Stimulated activated CD8-positive, alpha-beta memory T cell treated with anti-CD3 and anti-CD28 coated beads, Interleukin-4, amount 100 ng/mL, for 24 hours (primary cell): ENCODE measurements around the gene PSMC6.
"Not testable (repeated sequence)": the region's sequence is repeated elsewhere in the genome, so short reads cannot be mapped to it uniquely, and the experiment has no call there.

ENCODE experiments used
- DNase-seq: peaks from one replicate; pipeline ENCODE4 v3.0.0-alpha.2; 2020; ENCODE audit warnings: low read depth

PSMC6 gene

GRCh38 chr14:52723514-52724359 is 16.7 kb downstream of the PSMC6 start:
- DNase-seq: no peak

DNA sequence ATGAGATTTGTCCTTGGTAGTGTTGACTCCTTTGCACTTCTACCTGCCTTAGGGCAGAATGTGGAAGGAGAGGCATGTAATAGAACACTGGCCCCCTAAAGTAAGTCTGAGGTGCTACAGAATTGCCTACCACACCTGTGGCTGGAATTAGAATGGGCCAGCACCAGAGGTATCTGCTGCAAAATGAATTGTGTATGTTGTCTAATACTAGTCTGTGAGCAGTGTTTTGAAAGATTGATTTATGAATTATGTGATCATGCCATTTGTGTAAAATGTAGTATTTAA is 17.3 kb downstream of the PSMC6 start:
- no peak for DNase-seq

- not testable (repeated sequence) for DNase-seq
Observed at GRCh38 chr14:52727509-52727908, 20.5 kb downstream of the PSMC6 start.

- DNase-seq: not testable (repeated sequence)
Observed at GRCh38 chr14:52729035-52729434, 22.0 kb downstream of the PSMC6 start.

DNA sequence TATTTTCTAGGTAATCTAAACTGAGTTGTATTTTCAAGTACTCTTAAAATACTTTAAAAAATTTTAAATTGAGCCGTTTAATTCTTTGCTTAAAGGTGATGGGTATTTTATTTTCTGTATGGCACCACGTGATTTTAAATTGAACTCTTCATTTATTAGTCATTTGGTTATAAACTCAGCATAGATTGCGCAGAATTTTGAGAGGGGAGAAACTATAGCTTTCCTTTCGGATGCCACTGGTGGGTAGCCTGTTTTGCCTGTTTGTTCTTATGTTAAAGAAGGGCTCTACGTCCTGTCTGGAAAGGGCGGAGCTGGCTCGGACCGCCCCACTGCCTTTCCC is 22.6 kb downstream of the PSMC6 start:
- no peak for DNase-seq

DNA sequence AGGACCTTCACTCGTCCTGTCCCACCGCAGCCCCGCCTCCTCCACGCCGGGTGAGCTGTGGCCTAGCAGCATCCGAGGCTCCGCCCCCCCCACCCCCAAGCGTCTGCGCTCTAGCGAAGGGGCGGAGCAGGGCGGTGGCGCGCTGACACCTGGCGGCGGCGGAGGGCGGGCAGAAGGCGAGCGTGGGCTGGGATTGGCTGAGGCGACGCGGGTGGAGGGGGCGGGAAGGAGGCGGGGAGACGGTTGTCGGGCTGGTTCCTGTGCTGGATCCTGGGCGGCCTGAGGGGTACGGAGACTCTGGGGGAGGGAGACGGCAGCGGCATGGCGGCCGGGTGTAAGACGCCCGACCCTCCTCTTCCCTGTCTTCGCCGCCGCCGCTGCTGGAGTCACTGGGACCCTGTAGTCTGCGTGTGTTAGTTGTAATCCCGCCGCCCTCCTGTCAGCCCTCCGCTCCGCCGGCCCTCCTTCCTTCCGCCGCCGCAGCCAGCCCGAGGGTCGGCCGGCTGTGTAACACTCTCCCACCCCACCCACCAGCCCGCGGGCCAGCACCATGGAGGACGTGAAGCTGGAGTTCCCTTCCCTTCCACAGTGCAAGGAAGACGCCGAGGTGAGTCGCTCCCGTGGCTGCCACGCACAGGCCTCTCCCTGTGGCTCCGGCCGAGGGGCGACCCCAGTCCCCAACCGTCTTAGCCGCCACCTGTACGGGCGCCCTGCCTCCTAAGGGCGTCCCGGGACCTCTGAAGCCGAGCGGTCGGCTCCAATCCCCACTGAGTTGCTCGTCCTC is 23.1 kb downstream of the PSMC6 start, which contains the start of gene STYX:
STYX (plus strand) TSS at position 242 of the 784 bp plus-strand sequence; CDS start at position 551, 309 bp downstream.
- peak; percentile 98 for DNase-seq

DNA sequence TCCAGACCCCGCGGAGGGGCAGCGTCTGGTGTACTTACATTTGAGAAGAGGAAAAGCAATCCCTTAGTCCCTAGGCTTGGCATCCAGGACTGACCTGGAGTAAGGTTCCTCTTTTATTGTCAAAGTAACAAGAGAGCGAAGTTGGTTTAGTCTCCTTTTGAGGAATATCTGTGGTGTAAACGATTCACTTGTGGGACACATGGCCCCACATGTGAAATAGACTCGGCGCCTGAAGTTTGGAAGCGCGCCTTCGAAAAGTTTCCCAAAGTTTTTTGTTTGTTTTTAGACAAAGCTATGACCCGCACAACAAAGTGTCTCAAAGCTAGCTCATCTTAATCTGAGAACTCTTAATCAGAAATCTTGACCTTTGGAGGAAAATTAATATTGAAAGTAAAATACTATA is 23.7 kb downstream of the PSMC6 start:
- DNase-seq: no peak

DNA sequence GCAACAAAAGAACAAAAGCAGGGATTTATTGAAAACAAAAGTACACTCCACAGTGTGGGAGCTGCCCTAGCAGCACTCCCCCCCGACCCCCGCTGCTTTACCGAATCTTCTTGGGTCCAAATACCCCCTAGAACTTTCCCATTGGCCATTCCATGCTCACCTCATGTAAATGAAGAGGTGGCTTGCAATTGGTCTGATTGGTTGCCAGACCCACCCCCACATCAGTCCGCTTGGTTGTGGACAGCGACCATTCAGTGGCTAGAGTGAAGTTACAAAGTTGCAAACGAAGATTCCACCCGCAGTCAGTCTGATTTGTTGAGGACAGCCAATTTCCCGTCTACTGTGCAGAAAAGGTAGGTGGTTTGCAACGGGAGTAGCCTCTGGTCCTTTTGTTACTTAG is 26.8 kb downstream of the PSMC6 start:
- DNase-seq: no peak

GRCh38 chr14:52735921-52736489 is 29.0 kb downstream of the PSMC6 start:
- DNase-seq: no peak

- DNase-seq: no peak
Observed at GRCh38 chr14:52738409-52738808, 31.4 kb downstream of the PSMC6 start.

GRCh38 chr14:52740751-52741150 is 33.8 kb downstream of the PSMC6 start:
- no peak for DNase-seq

DNA sequence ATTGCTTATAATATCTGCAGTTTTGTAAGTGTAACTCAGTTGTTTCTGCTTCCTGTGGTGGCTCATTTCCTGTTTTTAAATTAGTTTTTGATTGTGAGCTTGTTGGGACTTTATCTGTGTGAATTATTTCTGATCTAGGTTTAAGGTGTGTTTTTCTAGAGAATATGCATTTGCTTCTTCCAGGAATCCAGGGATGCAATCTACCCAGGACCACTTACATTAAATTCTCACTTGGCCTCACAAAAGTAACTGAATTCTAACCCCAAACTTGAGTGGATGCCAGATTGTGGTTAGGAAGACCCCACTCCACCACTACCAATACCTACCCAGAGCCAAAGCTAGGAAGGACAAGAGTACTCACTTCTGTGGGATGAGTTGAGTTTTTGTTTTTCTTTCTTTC is 34.9 kb downstream of the PSMC6 start:
- DNase-seq: no peak

DNA sequence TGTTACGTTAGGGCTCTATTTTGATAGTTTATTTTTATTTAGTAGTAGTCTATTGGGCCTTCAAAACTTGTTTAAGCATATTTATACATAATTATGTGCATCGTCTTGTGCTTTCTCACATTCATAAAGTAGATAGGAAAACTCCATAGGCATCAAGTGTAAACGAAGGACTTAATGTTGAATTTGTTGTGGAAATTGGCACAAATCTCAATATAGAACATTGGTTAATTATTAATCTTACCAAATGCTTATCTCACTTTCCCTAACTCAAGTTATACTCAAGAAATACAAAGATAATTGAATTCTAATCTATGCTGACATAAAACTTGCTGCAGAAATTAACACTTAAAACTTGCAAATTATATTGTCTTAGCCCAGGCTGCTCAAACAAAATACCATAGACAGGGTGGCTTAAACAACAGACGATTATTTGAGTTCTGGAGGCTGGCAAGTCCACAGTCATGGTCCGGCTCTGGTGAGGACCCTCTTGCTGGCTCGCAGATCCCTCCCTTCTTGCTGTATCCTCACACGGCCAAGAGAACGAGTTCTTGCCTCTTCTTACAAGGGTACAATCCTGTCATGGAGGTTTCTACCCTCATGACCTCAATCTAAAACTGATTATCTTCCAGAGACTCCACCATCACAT is 41.8 kb downstream of the PSMC6 start:
- no peak for DNase-seq

GRCh38 chr14:52755607-52756316 is 48.8 kb downstream of the PSMC6 start:
- no peak for DNase-seq

- DNase-seq: no peak
Observed at GRCh38 chr14:52759145-52759544, 52.1 kb downstream of the PSMC6 start.

DNA sequence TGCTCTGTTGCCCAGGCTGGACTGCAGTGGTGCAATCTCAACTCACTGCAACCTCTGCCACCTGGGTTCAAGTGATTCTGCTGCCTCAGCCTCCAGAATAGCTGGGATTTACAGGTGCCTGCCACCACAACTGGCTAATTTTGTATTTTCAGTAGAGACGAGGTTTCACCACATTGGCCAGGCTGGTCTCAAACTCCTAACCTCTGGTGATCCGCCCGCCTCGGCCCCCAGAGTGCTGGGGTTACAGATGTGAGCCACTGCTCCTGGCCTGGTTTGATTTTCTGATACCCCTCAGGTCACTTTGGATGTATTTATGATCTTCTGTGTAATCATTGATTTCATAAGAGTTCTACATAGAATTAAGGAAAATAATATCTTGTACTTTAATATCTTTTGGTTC is 55.9 kb downstream of the PSMC6 start:
- not testable (repeated sequence) for DNase-seq

GRCh38 chr14:52767058-52767833 is 60.2 kb downstream of the PSMC6 start:
- DNase-seq: no peak

- no peak for DNase-seq
Observed at GRCh38 chr14:52769887-52770286, 62.9 kb downstream of the PSMC6 start.

GRCh38 chr14:52776816-52777215 is 69.8 kb downstream of the PSMC6 start:
- DNase-seq: no peak
